ENCODE data around the gene ABTB1. TPM values are rescaled to one million over a fixed set of nuclear protein-coding genes. Genes with fewer than 3 reads are reported as not detected.

Gene ABTB1
- total RNA-seq, 4 donors from 2014 or later: 27.8 to 68.7 (median 39.3) TPM

GRCh38 chr3:127720161-127720823, 47.5 kb downstream of the ABTB1 start:
- H3K4me3 ChIP-seq (ENCODE audit: low read depth, poor library complexity, severe bottlenecking): no peak overlapping the region
- DNase-seq (ENCODE audit: low spot score in 2 of 2): no peak
- TF ChIP-seq CTCF (IDR thresholded peaks at IDR 0.05) (no peak), POLR2A (IDR thresholded peaks at IDR 0.05) (no peak)
- WGBS, 2 donors: 90 to 92% methylated on average over 15 of the region's 15 CpGs
- intact Hi-C loops (cut with DNase I; ENCODE audit: low total_unique reads): no loop called here

- DNase-seq (ENCODE audit: low spot score in 2 of 2): no peak
- no peak overlapping the region for H3K4me3 ChIP-seq (ENCODE audit: low read depth, poor library complexity, severe bottlenecking)
- 89% methylated on average over 17 of the region's 17 CpGs for WGBS, 2 donors
- intact Hi-C loops (cut with DNase I; ENCODE audit: low total_unique reads): no loop called here
- TF ChIP-seq CTCF (IDR thresholded peaks at IDR 0.05) (no peak), POLR2A (IDR thresholded peaks at IDR 0.05) (no peak)
Measured at GRCh38 chr3:127720985-127721935, 48.5 kb downstream of the ABTB1 start.

GRCh38 chr3:127722091-127722784, 49.5 kb downstream of the ABTB1 start:
- intact Hi-C loops (cut with DNase I; ENCODE audit: low total_unique reads): no loop called here
- no peak for DNase-seq (ENCODE audit: low spot score in 2 of 2)
- no peak overlapping the region for H3K4me3 ChIP-seq (ENCODE audit: low read depth, poor library complexity, severe bottlenecking)
- TF ChIP-seq POLR2A (IDR thresholded peaks at IDR 0.05): no peak
- TF ChIP-seq CTCF (IDR thresholded peaks at IDR 0.05): no peak
- WGBS, 2 donors: 51 to 62% methylated on average over 13 of the region's 13 CpGs

GRCh38 chr3:127723011-127723567, 50.3 kb downstream of the ABTB1 start:
- WGBS, 2 donors: 43 to 48% methylated on average over 11 of the region's 11 CpGs
- no peak overlapping the region for H3K4me3 ChIP-seq (ENCODE audit: low read depth, poor library complexity, severe bottlenecking)
- TF ChIP-seq CTCF (IDR thresholded peaks at IDR 0.05): no peak
- TF ChIP-seq POLR2A (IDR thresholded peaks at IDR 0.05): no peak
- DNase-seq (ENCODE audit: low spot score in 2 of 2): no peak
- intact Hi-C loops (cut with DNase I; ENCODE audit: low total_unique reads): no loop called here

- H3K4me3 ChIP-seq (ENCODE audit: low read depth, poor library complexity, severe bottlenecking): no peak overlapping the region
- TF ChIP-seq POLR2A (IDR thresholded peaks at IDR 0.05) (no peak), CTCF (IDR thresholded peaks at IDR 0.05) (no peak)
- WGBS, 2 donors: 78 to 82% methylated on average over 3 of the region's 3 CpGs
- DNase-seq (ENCODE audit: low spot score in 2 of 2): no peak
- intact Hi-C loops (cut with DNase I; ENCODE audit: low total_unique reads): no loop called here
Measured at GRCh38 chr3:127726894-127727293, 54.1 kb downstream of the ABTB1 start.
